Fibroblast of mammary gland (primary cell): ENCODE measurements around the gene ORMDL1.

Source experiments
- DNase-seq: peaks from one replicate; pipeline ENCODE4 v3.0.0-alpha.2; 2010; ENCODE audit warnings: low read depth
- H3K4me3 ChIP-seq: 2 replicates; pipeline ENCODE4 v1.5.1; 2011; ENCODE audit warnings: low read depth, mild to moderate bottlenecking, low read length, moderate library complexity; ENCODE audit not compliant: control insufficient read depth
- CTCF ChIP-seq: conservative IDR thresholded peaks from 2 replicates; pipeline ENCODE4 v1.5.1; 2011; ENCODE audit warnings: low read depth, low read length, inconsistent platforms; ENCODE audit not compliant: control insufficient read depth, insufficient read depth

Gene ORMDL1

GRCh38 chr2:189821953-189822748 is 38.0 kb upstream of the ORMDL1 start:
- no peak for TF ChIP-seq CTCF
- peak; percentile 61 for DNase-seq
- no peak overlapping the region for H3K4me3 ChIP-seq

- H3K4me3 ChIP-seq, result no peak overlapping the region
- TF ChIP-seq CTCF, result no peak
- peak; percentile 88 for DNase-seq
Observed at GRCh38 chr2:189819297-189819704, 35.2 kb upstream of the ORMDL1 start.

- no peak for TF ChIP-seq CTCF
- DNase-seq, result no peak
- no peak overlapping the region for H3K4me3 ChIP-seq
Observed at GRCh38 chr2:189818249-189819038, 34.3 kb upstream of the ORMDL1 start.

GRCh38 chr2:189803431-189803830 is 19.3 kb upstream of the ORMDL1 start:
- no peak overlapping the region for H3K4me3 ChIP-seq
- DNase-seq, result no peak
- no peak for TF ChIP-seq CTCF

GRCh38 chr2:189802396-189802912 is 18.3 kb upstream of the ORMDL1 start:
- no peak for TF ChIP-seq CTCF
- H3K4me3 ChIP-seq, result no peak overlapping the region
- no peak for DNase-seq

GRCh38 chr2:189799531-189799930 is 15.4 kb upstream of the ORMDL1 start:
- no peak overlapping the region for H3K4me3 ChIP-seq
- DNase-seq, result peak; percentile 84
- TF ChIP-seq CTCF, result no peak
